Loucy (cell line): ENCODE data around the gene AGPAT1.
"Not testable (repeated sequence)": the region's sequence is repeated elsewhere in the genome, so short reads cannot be mapped to it uniquely, and the experiment has no call there.

Source experiments
- H2AFZ ChIP-seq: fragments of 200-600 bp; sonication (generic); 2 replicates; pipeline ENCODE4 v1.6.0; 2016; ENCODE audit warnings: antibody characterized with exemption, mild to moderate bottlenecking, low read length, moderate library complexity
- H3F3A ChIP-seq: fragments of 200-600 bp; 2 replicates; pipeline ENCODE4 v1.6.0; 2016; ENCODE audit warnings: antibody characterized with exemption, low read depth, mild to moderate bottlenecking
- H3K27me3 ChIP-seq: fragments of 200-600 bp; sonication (generic); 2 replicates; pipeline ENCODE4 v1.6.1; 2014; ENCODE audit warnings: low read length, mild to moderate bottlenecking; ENCODE audit not compliant: insufficient read depth, poor library complexity, severe bottlenecking
- H3K36me3 ChIP-seq: fragments of 200-600 bp; sonication (generic); 2 replicates; pipeline ENCODE4 v1.6.1; 2016; ENCODE audit warnings: low read length; ENCODE audit not compliant: insufficient read depth
- H3K4me1 ChIP-seq: fragments of 200-600 bp; sonication (generic); 2 replicates; pipeline ENCODE4 v1.5.1; 2014; ENCODE audit warnings: low read length, mild to moderate bottlenecking; ENCODE audit not compliant: insufficient read depth, poor library complexity, severe bottlenecking
- H3K4me2 ChIP-seq: fragments of 200-600 bp; sonication (generic); 2 replicates; pipeline ENCODE4 v1.6.0; 2014; ENCODE audit warnings: antibody characterized with exemption, low read length, low read depth, mild to moderate bottlenecking; ENCODE audit not compliant: poor library complexity, severe bottlenecking
- H3K4me3 ChIP-seq: fragments of 200-600 bp; sonication (generic); 2 replicates; pipeline ENCODE4 v1.5.1; 2014; ENCODE audit warnings: low read length, mild to moderate bottlenecking, mixed read lengths; ENCODE audit not compliant: poor library complexity, severe bottlenecking
- H3K79me2 ChIP-seq: fragments of 200-600 bp; sonication (generic); 2 replicates; pipeline ENCODE4 v1.6.1; 2014; ENCODE audit warnings: low read length; ENCODE audit not compliant: insufficient read depth
- H3K9ac ChIP-seq: fragments of 200-600 bp; sonication (generic); 2 replicates; pipeline ENCODE4 v1.6.0; 2014; ENCODE audit warnings: mild to moderate bottlenecking, low read depth, low read length, moderate library complexity; ENCODE audit not compliant: poor library complexity, severe bottlenecking
- H3K9me2 ChIP-seq: fragments of 200-600 bp; sonication (generic); replicated peaks from 2 replicates; pipeline ENCODE4 v1.6.1; 2016; ENCODE audit warnings: low read depth, low read length, mixed read lengths
- H3K9me3 ChIP-seq: fragments of 200-600 bp; sonication (generic); 2 replicates; pipeline ENCODE4 v1.6.1; 2014; ENCODE audit warnings: mild to moderate bottlenecking, antibody characterized with exemption, low read length, low read depth; ENCODE audit not compliant: insufficient read depth
- H4K20me1 ChIP-seq: fragments of 200-600 bp; sonication (generic); 2 replicates; pipeline ENCODE4 v1.6.0; 2014; ENCODE audit warnings: antibody characterized with exemption, low read length, mild to moderate bottlenecking; ENCODE audit not compliant: insufficient read depth, poor library complexity, severe bottlenecking
- CTCF ChIP-seq: fragments of 200-600 bp; sonication (generic); conservative IDR thresholded peaks from 2 replicates; pipeline ENCODE4 v1.5.1; 2014; ENCODE audit warnings: mild to moderate bottlenecking, antibody characterized with exemption, low read length
- EZH2phosphoT487 ChIP-seq: fragments of 200-600 bp; IDR thresholded peaks from 2 replicates; pipeline ENCODE4 v1.6.1; 2018; ENCODE audit warnings: antibody characterized with exemption, mild to moderate bottlenecking, moderate library complexity, borderline replicate concordance

The AGPAT1 gene

GRCh38 chr6:32214126-32214525, 38.2 kb upstream of the AGPAT1 start:
- Histone ChIP-seq H3K4me2 (no peak overlapping the region), H3K36me3 (no peaks in the 10 kb centered on the region), H3K9ac (no peak overlapping the region), H3K4me3 (no peak overlapping the region), H4K20me1 (no peaks in the 10 kb centered on the region), H3K9me3 (no peaks in the 10 kb centered on the region), H3K79me2 (no peaks in the 10 kb centered on the region), H3K27me3 (no peaks in the 10 kb centered on the region), H3K4me1 (no peaks in the 10 kb centered on the region), H3K9me2 (no peaks in the 10 kb centered on the region), H3F3A (no peaks in the 10 kb centered on the region), H2AFZ (no peak overlapping the region)
- TF ChIP-seq EZH2phosphoT487 (no peak), CTCF (no peak)

- H3K4me2 ChIP-seq, result no peak overlapping the region
- H3K9me3 ChIP-seq, result no peaks in the 10 kb centered on the region
- no peaks in the 10 kb centered on the region for H3K27me3 ChIP-seq
- H3K36me3 ChIP-seq, result no peaks in the 10 kb centered on the region
- H3K9me2 ChIP-seq, result no peaks in the 10 kb centered on the region
- H3K4me1 ChIP-seq, result no peaks in the 10 kb centered on the region
- no peaks in the 10 kb centered on the region for H3K79me2 ChIP-seq
- no peaks in the 10 kb centered on the region for H4K20me1 ChIP-seq
- H2AFZ ChIP-seq, result no peak overlapping the region
- H3K9ac ChIP-seq, result no peak overlapping the region
- no peaks in the 10 kb centered on the region for H3F3A ChIP-seq
- TF ChIP-seq EZH2phosphoT487 (no peak), CTCF (no peak)
- no peak overlapping the region for H3K4me3 ChIP-seq
Observed at GRCh38 chr6:32213649-32214048, 37.8 kb upstream of the AGPAT1 start.

GRCh38 chr6:32212076-32212760, 36.3 kb upstream of the AGPAT1 start:
- H3K4me2 ChIP-seq, result no peak overlapping the region
- no peaks in the 10 kb centered on the region for H3K9me2 ChIP-seq
- no peak overlapping the region for H3K4me3 ChIP-seq
- H3F3A ChIP-seq, result no peaks in the 10 kb centered on the region
- no peak for TF ChIP-seq CTCF
- TF ChIP-seq EZH2phosphoT487, result no peak
- no peaks in the 10 kb centered on the region for H4K20me1 ChIP-seq
- no peaks in the 10 kb centered on the region for H3K9me3 ChIP-seq
- H3K4me1 ChIP-seq, result no peaks in the 10 kb centered on the region
- H3K79me2 ChIP-seq, result no peaks in the 10 kb centered on the region
- H3K27me3 ChIP-seq, result no peaks in the 10 kb centered on the region
- H2AFZ ChIP-seq, result no peak overlapping the region
- no peaks in the 10 kb centered on the region for H3K36me3 ChIP-seq
- H3K9ac ChIP-seq, result no peak overlapping the region

GRCh38 chr6:32211432-32211831, 35.5 kb upstream of the AGPAT1 start:
- H3K4me2 ChIP-seq, H3K9me3 ChIP-seq, H3F3A ChIP-seq, H2AFZ ChIP-seq, H3K27me3 ChIP-seq, H3K9me2 ChIP-seq, H3K4me3 ChIP-seq, H4K20me1 ChIP-seq, H3K79me2 ChIP-seq, H3K4me1 ChIP-seq, H3K36me3 ChIP-seq, H3K9ac ChIP-seq: not testable (repeated sequence)
